Stomach (tissue), 4 donors: ENCODE measurements around the gene ZNF469.

Source experiments
- CTCF ChIP-seq, 7 experiments: fragments of 450-650 bp in 4 of 7; fragments of 200-600 bp in 3 of 7; sonication (generic) in 3 of 7; IDR thresholded peaks; one replicate each; pipeline ENCODE4 v1.5.1; 2016 to 2019; ENCODE audit warnings: antibody characterized with exemption in 7 of 7, control low read depth in 2 of 7, mild to moderate bottlenecking in 1 of 7
- EP300 ChIP-seq: sonication (generic); formaldehyde crosslinking; IDR thresholded peaks from one replicate; pipeline ENCODE4 v1.6.1; 2017; ENCODE audit warnings: antibody characterized with exemption
- POLR2A ChIP-seq, 4 donors: fragments of 450-650 bp; IDR thresholded peaks; one replicate each; pipeline ENCODE4 v1.6.1; 2016; ENCODE audit warnings: antibody characterized with exemption in 4 of 4, control low read depth in 2 of 4, mild to moderate bottlenecking in 1 of 4, moderate library complexity in 1 of 4
- POLR2AphosphoS5 ChIP-seq, 3 donors: sonication (generic); formaldehyde crosslinking; IDR thresholded peaks; one replicate each; pipeline ENCODE4 v1.6.1; 2016; ENCODE audit warnings: antibody characterized with exemption in 3 of 3

- no peak for TF ChIP-seq CTCF (IDR thresholded peaks at IDR 0.05)
- no peak for TF ChIP-seq EP300
- no peak for TF ChIP-seq POLR2A (IDR thresholded peaks at IDR 0.05)
- no peak for TF ChIP-seq POLR2AphosphoS5 (IDR thresholded peaks at IDR 0.05)
Measured at GRCh38 chr16:88339930-88340754, 42.6 kb upstream of the ZNF469 start.
